Neural cell (in vitro differentiated cells): ENCODE results near the gene CDK6.

Experiments used
- EZH2 ChIP-seq: fragments of 200-600, 300-800 bp; shearing (Covaris generic), sonication (generic); IDR thresholded peaks from 2 replicates; pipeline ENCODE4 v1.6.1; 2014; ENCODE audit warnings: antibody characterized with exemption, low read length, borderline replicate concordance, mild to moderate bottlenecking; ENCODE audit not compliant: insufficient read depth, poor library complexity, severe bottlenecking
- POLR2AphosphoS5 ChIP-seq: IDR thresholded peaks from 2 replicates; pipeline ENCODE4 v1.6.1; 2012
- SMC3 ChIP-seq: fragments of 450-650 bp; conservative IDR thresholded peaks from 2 replicates; pipeline ENCODE4 v1.6.1; 2014; ENCODE audit warnings: antibody characterized with exemption, mild to moderate bottlenecking, moderate library complexity; ENCODE audit not compliant: poor library complexity
- TF ChIP-seq, protein P1 (sequence below): fragments of 450-650 bp; IDR thresholded peaks from 2 replicates; pipeline ENCODE4 v1.5.1; 2014; ENCODE audit warnings: antibody characterized with exemption, mild to moderate bottlenecking, moderate library complexity; ENCODE audit not compliant: poor library complexity, severe bottlenecking

DNA sequence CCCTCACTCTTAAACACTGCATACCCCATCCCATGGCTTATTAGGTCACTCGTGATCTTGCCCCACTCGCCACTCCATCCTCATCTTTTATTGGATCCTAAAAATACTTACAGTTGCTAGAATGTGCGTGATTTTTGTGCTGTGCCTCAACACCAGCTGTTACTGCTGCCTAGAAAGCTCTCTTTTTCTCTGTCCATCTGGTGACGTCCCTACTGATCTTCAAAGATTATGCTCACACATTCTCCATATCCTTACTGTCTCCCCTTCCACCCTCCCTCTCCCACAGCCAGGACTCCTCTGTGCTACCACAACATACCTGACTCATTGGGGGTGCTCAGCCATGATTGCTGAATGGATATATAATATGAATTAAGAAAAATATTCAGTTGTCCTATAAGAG, 42.0 kb downstream of the CDK6 start:
- TF ChIP-seq, protein P1, sequence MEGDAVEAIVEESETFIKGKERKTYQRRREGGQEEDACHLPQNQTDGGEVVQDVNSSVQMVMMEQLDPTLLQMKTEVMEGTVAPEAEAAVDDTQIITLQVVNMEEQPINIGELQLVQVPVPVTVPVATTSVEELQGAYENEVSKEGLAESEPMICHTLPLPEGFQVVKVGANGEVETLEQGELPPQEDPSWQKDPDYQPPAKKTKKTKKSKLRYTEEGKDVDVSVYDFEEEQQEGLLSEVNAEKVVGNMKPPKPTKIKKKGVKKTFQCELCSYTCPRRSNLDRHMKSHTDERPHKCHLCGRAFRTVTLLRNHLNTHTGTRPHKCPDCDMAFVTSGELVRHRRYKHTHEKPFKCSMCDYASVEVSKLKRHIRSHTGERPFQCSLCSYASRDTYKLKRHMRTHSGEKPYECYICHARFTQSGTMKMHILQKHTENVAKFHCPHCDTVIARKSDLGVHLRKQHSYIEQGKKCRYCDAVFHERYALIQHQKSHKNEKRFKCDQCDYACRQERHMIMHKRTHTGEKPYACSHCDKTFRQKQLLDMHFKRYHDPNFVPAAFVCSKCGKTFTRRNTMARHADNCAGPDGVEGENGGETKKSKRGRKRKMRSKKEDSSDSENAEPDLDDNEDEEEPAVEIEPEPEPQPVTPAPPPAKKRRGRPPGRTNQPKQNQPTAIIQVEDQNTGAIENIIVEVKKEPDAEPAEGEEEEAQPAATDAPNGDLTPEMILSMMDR: no peak
- no peak for TF ChIP-seq POLR2AphosphoS5
- no peak for TF ChIP-seq EZH2
- no peak for TF ChIP-seq SMC3
